ENCODE data around the gene ZNF654.

Gene ZNF654

DNA sequence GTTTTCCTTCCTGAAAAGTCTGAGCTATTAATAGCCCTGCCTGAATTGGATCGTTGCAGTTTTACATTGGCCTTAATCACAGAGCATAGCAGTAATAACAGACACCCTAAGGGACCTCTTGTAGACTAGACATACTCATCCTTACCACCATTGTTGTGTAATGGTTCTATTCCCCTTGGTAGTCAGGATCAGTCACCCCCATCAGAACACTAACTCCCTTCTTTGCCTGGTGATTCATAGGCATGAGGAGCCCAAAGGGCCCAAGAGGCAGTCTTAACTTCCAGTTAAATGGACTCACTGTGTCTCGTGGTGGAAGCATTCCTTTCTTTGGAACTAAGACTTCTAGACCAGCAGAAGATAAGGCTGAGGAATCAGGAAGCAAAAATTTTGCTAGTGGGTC lies 20.5 kb upstream of the ZNF654 start:
- no peak for DNase-seq (ENCODE audit: low spot score)
- TF ChIP-seq CTCF (IDR thresholded peaks at IDR 0.05; ENCODE audit: poor library complexity, severe bottlenecking) = no peak

GRCh38 chr3:88040529-88040928 lies 18.5 kb upstream of the ZNF654 start:
- Histone ChIP-seq H3K27me3 (ENCODE audit: insufficient read depth, poor library complexity, severe bottlenecking) (no peaks in the 10 kb centered on the region), H3K9me3 (ENCODE audit: severe bottlenecking) (no peaks in the 10 kb centered on the region), H3K36me3 (ENCODE audit: low read depth) (no peaks in the 10 kb centered on the region), H3K27ac (ENCODE audit: poor library complexity, severe bottlenecking) (no peak overlapping the region), H3K4me3 (ENCODE audit: severe bottlenecking) (no peak overlapping the region), H3K4me1 (ENCODE audit: insufficient read depth, poor library complexity, severe bottlenecking) (no peaks in the 10 kb centered on the region)
- DNase-seq (ENCODE audit: low spot score) = no peak
- no peak for ATAC-seq (ENCODE audit: low read depth)
- no peak for TF ChIP-seq CTCF (IDR thresholded peaks at IDR 0.05; ENCODE audit: poor library complexity, severe bottlenecking)

More for the DNA sequence above, 20.5 kb upstream of the ZNF654 start:
- peak; percentile 29; the same call in 2 of the 3 replicates for ATAC-seq (ENCODE audit: low read depth)
- Histone ChIP-seq H3K27ac (ENCODE audit: poor library complexity, severe bottlenecking) (no peak overlapping the region), H3K9me3 (ENCODE audit: severe bottlenecking) (no peaks in the 10 kb centered on the region), H3K4me3 (ENCODE audit: severe bottlenecking) (no peak overlapping the region), H3K27me3 (ENCODE audit: insufficient read depth, poor library complexity, severe bottlenecking) (no peaks in the 10 kb centered on the region), H3K4me1 (ENCODE audit: insufficient read depth, poor library complexity, severe bottlenecking) (no peaks in the 10 kb centered on the region), H3K36me3 (ENCODE audit: low read depth) (no peaks in the 10 kb centered on the region)

DNA sequence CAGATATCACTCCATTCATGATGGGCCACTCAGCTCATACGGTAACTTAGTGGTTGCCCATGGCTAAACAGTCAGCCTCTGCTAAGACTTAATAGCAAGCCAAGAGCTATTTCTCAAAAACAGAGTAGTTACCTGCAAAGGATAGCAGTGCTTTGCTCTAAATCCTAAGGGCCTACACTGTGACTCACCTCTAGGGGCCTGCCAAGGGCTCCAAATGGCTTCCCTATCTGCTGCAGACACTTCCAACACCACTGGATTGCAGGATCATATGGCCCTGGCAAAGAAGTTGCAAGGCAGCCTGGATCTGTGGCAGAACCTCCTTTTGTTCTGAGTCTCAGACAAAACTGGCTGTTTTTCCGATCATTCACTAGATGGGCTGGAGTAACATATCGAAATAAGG lies 18.1 kb upstream of the ZNF654 start:
- no peak for DNase-seq (ENCODE audit: low spot score)
- Histone ChIP-seq H3K27me3 (ENCODE audit: insufficient read depth, poor library complexity, severe bottlenecking) (no peaks in the 10 kb centered on the region), H3K9me3 (ENCODE audit: severe bottlenecking) (no peaks in the 10 kb centered on the region), H3K27ac (ENCODE audit: poor library complexity, severe bottlenecking) (no peak overlapping the region), H3K4me1 (ENCODE audit: insufficient read depth, poor library complexity, severe bottlenecking) (no peaks in the 10 kb centered on the region), H3K36me3 (ENCODE audit: low read depth) (no peaks in the 10 kb centered on the region), H3K4me3 (ENCODE audit: severe bottlenecking) (no peak overlapping the region)
- no peak for ATAC-seq (ENCODE audit: low read depth)
- TF ChIP-seq CTCF (IDR thresholded peaks at IDR 0.05; ENCODE audit: poor library complexity, severe bottlenecking) = no peak

DNA sequence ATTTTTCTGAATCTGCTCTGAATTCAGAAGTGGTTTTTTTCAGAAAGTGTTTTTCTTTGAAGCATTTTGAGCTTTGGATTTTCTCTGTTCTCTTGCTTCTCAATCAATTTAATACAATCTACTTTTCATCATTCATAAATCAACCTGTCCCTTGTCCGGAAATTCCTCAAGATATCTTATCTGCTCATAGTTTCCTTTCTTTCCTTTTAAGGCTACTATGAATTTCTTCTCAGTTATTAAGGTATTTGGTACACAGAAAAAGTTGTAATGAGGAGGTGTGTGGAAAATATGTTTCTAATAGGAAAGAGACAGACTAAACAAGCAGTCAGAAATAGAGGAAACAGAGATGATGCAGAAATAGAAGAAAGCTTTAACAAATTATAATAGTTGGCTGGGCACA lies 14.6 kb upstream of the ZNF654 start:
- Histone ChIP-seq H3K27ac (ENCODE audit: poor library complexity, severe bottlenecking) (no peak overlapping the region), H3K4me1 (ENCODE audit: insufficient read depth, poor library complexity, severe bottlenecking) (no peaks in the 10 kb centered on the region), H3K9me3 (ENCODE audit: severe bottlenecking) (no peaks in the 10 kb centered on the region), H3K27me3 (ENCODE audit: insufficient read depth, poor library complexity, severe bottlenecking) (no peaks in the 10 kb centered on the region), H3K36me3 (ENCODE audit: low read depth) (no peaks in the 10 kb centered on the region), H3K4me3 (ENCODE audit: severe bottlenecking) (no peak overlapping the region)
- no peak for DNase-seq (ENCODE audit: low spot score)
- ATAC-seq (ENCODE audit: low read depth) = no peak
- TF ChIP-seq CTCF (IDR thresholded peaks at IDR 0.05; ENCODE audit: poor library complexity, severe bottlenecking) = no peak

- Histone ChIP-seq H3K27me3 (ENCODE audit: insufficient read depth, poor library complexity, severe bottlenecking) (no peaks in the 10 kb centered on the region), H3K36me3 (ENCODE audit: low read depth) (no peaks in the 10 kb centered on the region), H3K4me1 (ENCODE audit: insufficient read depth, poor library complexity, severe bottlenecking) (no peaks in the 10 kb centered on the region), H3K27ac (ENCODE audit: poor library complexity, severe bottlenecking) (no peak overlapping the region), H3K4me3 (ENCODE audit: severe bottlenecking) (no peak overlapping the region), H3K9me3 (ENCODE audit: severe bottlenecking) (no peaks in the 10 kb centered on the region)
- no peak for TF ChIP-seq CTCF (IDR thresholded peaks at IDR 0.05; ENCODE audit: poor library complexity, severe bottlenecking)
- DNase-seq (ENCODE audit: low spot score) = no peak
- ATAC-seq (ENCODE audit: low read depth) = no peak
Measured at GRCh38 chr3:88046766-88047165, 12.3 kb upstream of the ZNF654 start.

Measured in RWPE2 (cell line).